Esophagus muscularis mucosa (tissue), 4 donors: ENCODE results near the gene POMC.

Experiments used
- EP300 ChIP-seq: sonication (generic); formaldehyde crosslinking; IDR thresholded peaks from one replicate; pipeline ENCODE4 v1.6.1; 2017; ENCODE audit warnings: antibody characterized with exemption
- POLR2AphosphoS5 ChIP-seq, 2 donors: sonication (generic); formaldehyde crosslinking; IDR thresholded peaks; one replicate each; pipeline ENCODE4 v1.6.1; 2017; ENCODE audit warnings: antibody characterized with exemption in 2 of 2
- TF ChIP-seq, protein P1 (sequence below), 3 experiments: fragments of 200-600 bp in 2 of 3; fragments of 450-650 bp in 1 of 3; sonication (generic) in 2 of 3; IDR thresholded peaks; one replicate each; pipeline ENCODE4 v1.5.1; 2017 to 2019; ENCODE audit warnings: antibody characterized with exemption in 3 of 3, mild to moderate bottlenecking in 2 of 3, moderate library complexity in 1 of 3

DNA sequence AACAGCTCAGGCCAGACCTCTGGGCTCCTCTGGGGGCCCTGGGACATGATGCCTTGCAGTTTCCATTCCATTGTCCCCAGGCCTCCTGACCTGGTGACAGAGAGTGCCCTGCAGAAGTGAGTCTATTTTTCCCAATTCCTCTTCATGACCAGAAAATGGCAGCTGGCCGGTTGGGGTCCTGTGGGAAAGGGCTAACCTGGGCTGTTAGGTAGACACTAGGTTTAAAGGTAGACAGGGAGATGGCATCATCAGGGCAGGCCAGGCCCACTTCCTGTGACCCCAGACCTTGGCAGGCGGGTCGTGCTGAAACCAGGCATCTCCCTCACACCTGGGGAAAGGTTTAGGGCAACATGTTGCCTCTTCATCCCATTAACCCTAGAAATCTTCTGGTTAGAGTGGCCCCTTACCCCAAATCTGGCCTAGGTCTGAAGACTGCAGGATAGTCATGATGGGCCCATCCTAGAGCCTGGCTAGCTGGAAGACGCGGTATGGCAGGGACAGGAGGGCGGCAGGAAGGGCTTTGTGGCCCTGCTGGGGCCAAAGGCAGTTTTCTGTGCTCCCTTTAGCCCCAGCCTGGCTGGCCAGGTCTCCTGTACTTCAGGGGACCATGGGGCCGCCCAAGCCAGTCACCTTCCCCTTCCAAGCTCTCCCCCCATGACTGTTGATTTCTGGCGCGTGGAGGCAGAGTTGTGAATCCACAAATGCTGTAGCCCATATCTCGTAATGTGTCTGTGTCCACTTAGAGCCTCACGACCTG lies 10.1 kb downstream of the POMC start:
- TF ChIP-seq POLR2AphosphoS5 (IDR thresholded peaks at IDR 0.05) (no peak), EP300 (no peak)
- TF ChIP-seq, protein P1, sequence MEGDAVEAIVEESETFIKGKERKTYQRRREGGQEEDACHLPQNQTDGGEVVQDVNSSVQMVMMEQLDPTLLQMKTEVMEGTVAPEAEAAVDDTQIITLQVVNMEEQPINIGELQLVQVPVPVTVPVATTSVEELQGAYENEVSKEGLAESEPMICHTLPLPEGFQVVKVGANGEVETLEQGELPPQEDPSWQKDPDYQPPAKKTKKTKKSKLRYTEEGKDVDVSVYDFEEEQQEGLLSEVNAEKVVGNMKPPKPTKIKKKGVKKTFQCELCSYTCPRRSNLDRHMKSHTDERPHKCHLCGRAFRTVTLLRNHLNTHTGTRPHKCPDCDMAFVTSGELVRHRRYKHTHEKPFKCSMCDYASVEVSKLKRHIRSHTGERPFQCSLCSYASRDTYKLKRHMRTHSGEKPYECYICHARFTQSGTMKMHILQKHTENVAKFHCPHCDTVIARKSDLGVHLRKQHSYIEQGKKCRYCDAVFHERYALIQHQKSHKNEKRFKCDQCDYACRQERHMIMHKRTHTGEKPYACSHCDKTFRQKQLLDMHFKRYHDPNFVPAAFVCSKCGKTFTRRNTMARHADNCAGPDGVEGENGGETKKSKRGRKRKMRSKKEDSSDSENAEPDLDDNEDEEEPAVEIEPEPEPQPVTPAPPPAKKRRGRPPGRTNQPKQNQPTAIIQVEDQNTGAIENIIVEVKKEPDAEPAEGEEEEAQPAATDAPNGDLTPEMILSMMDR (IDR thresholded peaks at IDR 0.05), result no peak
